GM23338 (cell line): ENCODE data around the gene GRIA1. TPM values are rescaled to one million over a fixed set of nuclear protein-coding genes. Genes with fewer than 3 reads are reported as not detected.

Source experiments
- ATAC-seq: fragments of 200-7000 bp; cut with Tn5 transposase; 3 replicates; pipeline ENCODE4 v1.9.1; 2020
- DNase-seq: peaks from one replicate; pipeline ENCODE4 v3.0.0-alpha.2; 2015; ENCODE audit warnings: low spot score
- H2AFZ ChIP-seq: fragments of 200-600 bp; sonication (generic); 2 replicates; pipeline ENCODE4 v1.8.0; 2016; ENCODE audit warnings: antibody characterized with exemption, mild to moderate bottlenecking, moderate library complexity
- H3F3A ChIP-seq: fragments of 200-600 bp; sonication (generic); replicated peaks from 2 replicates; pipeline ENCODE4 v1.8.0; 2017; ENCODE audit warnings: antibody characterized with exemption, mixed run types, low read depth
- H3K27ac ChIP-seq: fragments of 200-600 bp; sonication (generic); 2 replicates; pipeline ENCODE4 v1.6.1; 2016; ENCODE audit warnings: low read depth
- H3K27me3 ChIP-seq: fragments of 200-600 bp; sonication (generic); 2 replicates; pipeline ENCODE4 v1.8.0; 2016; ENCODE audit warnings: mild to moderate bottlenecking, mixed run types, moderate library complexity; ENCODE audit not compliant: insufficient read depth
- H3K36me3 ChIP-seq: fragments of 200-600 bp; sonication (generic); 2 replicates; pipeline ENCODE4 v1.8.0; 2016; ENCODE audit warnings: mild to moderate bottlenecking; ENCODE audit not compliant: insufficient read depth
- H3K4me1 ChIP-seq: fragments of 200-600 bp; sonication (generic); 2 replicates; pipeline ENCODE4 v1.8.0; 2016; ENCODE audit warnings: mild to moderate bottlenecking, moderate library complexity; ENCODE audit not compliant: insufficient read depth
- H3K4me2 ChIP-seq: fragments of 200-600 bp; sonication (generic); 2 replicates; pipeline ENCODE4 v1.7.1; 2017; ENCODE audit warnings: mixed run types
- H3K4me3 ChIP-seq: fragments of 200-600 bp; sonication (generic); 2 replicates; pipeline ENCODE4 v1.6.1; 2016; ENCODE audit warnings: mixed run types
- H3K79me2 ChIP-seq: fragments of 200-600 bp; sonication (generic); replicated peaks from 2 replicates; pipeline ENCODE4 v1.8.0; 2017; ENCODE audit warnings: mild to moderate bottlenecking; ENCODE audit not compliant: insufficient read depth
- H3K9me2 ChIP-seq: fragments of 200-600 bp; sonication (generic); 2 replicates; pipeline ENCODE4 v1.8.0; 2017; ENCODE audit not compliant: insufficient read depth
- H4K20me1 ChIP-seq: fragments of 200-600 bp; sonication (generic); replicated peaks from 2 replicates; pipeline ENCODE4 v1.8.0; 2017; ENCODE audit warnings: mild to moderate bottlenecking; ENCODE audit not compliant: insufficient read depth
- H3K27ac Mint-ChIP-seq: 2 replicates; pipeline ENCODE4 v1.8.0; 2020; ENCODE audit warnings: inconsistent platforms, mild to moderate bottlenecking, moderate library complexity, mixed read lengths
- H3K27me3 Mint-ChIP-seq: 3 replicates; pipeline ENCODE4 v1.8.0; 2022; ENCODE audit warnings: low read depth, mild to moderate bottlenecking, moderate library complexity, mixed read lengths, inconsistent platforms; ENCODE audit not compliant: insufficient read depth, poor library complexity
- H3K36me3 Mint-ChIP-seq: 3 replicates; pipeline ENCODE4 v1.8.0; 2021; ENCODE audit warnings: low read depth, mild to moderate bottlenecking, inconsistent platforms, moderate library complexity, mixed read lengths
- H3K4me1 Mint-ChIP-seq: 3 replicates; pipeline ENCODE4 v1.8.0; 2020; ENCODE audit warnings: mild to moderate bottlenecking, inconsistent platforms, mixed read lengths
- H3K4me3 Mint-ChIP-seq: 3 replicates; pipeline ENCODE4 v1.8.0; 2021; ENCODE audit warnings: moderate library complexity, mild to moderate bottlenecking, inconsistent platforms, mixed read lengths
- H3K9me3 Mint-ChIP-seq: 3 replicates; pipeline ENCODE4 v1.8.0; 2020; ENCODE audit warnings: moderate library complexity, mild to moderate bottlenecking, inconsistent platforms, mixed read lengths
- CREB1 ChIP-seq: fragments of 250-450 bp; sonication (Bioruptor Pico); IDR thresholded peaks from 2 replicates; pipeline ENCODE4 v1.5.0; 2020; ENCODE audit warnings: low read depth, mild to moderate bottlenecking, moderate library complexity
- CTCF ChIP-seq, 2 experiments: fragments of 200-600 bp in 1 of 2; sonication (generic) in 1 of 2; conservative IDR thresholded peaks; 2 replicates each; pipeline versions ENCODE4 v1.5.1 to v1.6.1; 2016 to 2017; ENCODE audit warnings: antibody characterized with exemption in 2 of 2, low read depth in 2 of 2, mild to moderate bottlenecking in 2 of 2, moderate library complexity in 1 of 2
- ETS1 ChIP-seq: IDR thresholded peaks from 2 replicates; pipeline ENCODE4 v1.6.1; 2016; ENCODE audit warnings: antibody characterized with exemption
- JUNB ChIP-seq: IDR thresholded peaks from one replicate; pipeline ENCODE4 v1.6.1; 2016; ENCODE audit warnings: antibody characterized with exemption; ENCODE audit not compliant: unreplicated experiment
- NANOG ChIP-seq: IDR thresholded peaks from 2 replicates; pipeline ENCODE4 v1.6.1; 2016; ENCODE audit warnings: antibody characterized with exemption, borderline replicate concordance
- POLR2AphosphoS5 ChIP-seq: IDR thresholded peaks from 2 replicates; pipeline ENCODE4 v1.6.1; 2016; ENCODE audit warnings: antibody characterized with exemption, low read depth
- ZNF114 ChIP-seq: fragments of 250-450 bp; sonication (Bioruptor Pico); IDR thresholded peaks from 2 replicates; pipeline ENCODE4 v1.5.0; 2020; ENCODE audit warnings: mild to moderate bottlenecking, moderate library complexity
- polyA plus RNA-seq: library from polyadenylated mRNA; unstranded; fragments of >200 nt; fragmentation: Nextera tagmentation; extraction: Ambion mirVana; gene quantifications from 2 replicates; pipeline ENCODE4 v1.2.1, GENCODE V29; 2016
- total RNA-seq: library from RNA; depleted of rRNA; stranded (reverse); fragments of >200 nt; shearing (Covaris generic); gene quantifications from 2 replicates; pipeline ENCODE4 v1.2.3, GENCODE V29; 2014

The GRIA1 gene
- total and polyA plus RNA-seq, 2 experiments from 2014 or later = 1.0 to 1.7 TPM

- TF ChIP-seq ETS1 = no peak
- TF ChIP-seq ZNF114 (CRISPR knock-in tag) = no peak
Observed at GRCh38 chr5:153794327-153794726, 303.9 kb downstream of the GRIA1 start (continued).

GRCh38 chr5:153796527-153796926, 306.1 kb downstream of the GRIA1 start:
- no peak for ATAC-seq
- H2AFZ ChIP-seq = no peak overlapping the region

GRCh38 chr5:153797484-153797883, 307.0 kb downstream of the GRIA1 start:
- Histone ChIP-seq H3F3A (no peaks in the 10 kb centered on the region), H3K4me1 (no peaks in the 10 kb centered on the region), H3K4me3 (no peak overlapping the region), H3K9me2 (peaks cover 8% of the 10 kb centered on the region; the same call in 1 of the 2 replicates), H3K27me3 (no peaks in the 10 kb centered on the region), H3K79me2 (no peaks in the 10 kb centered on the region), H3K36me3 (no peaks in the 10 kb centered on the region), H3K27ac (no peak overlapping the region), H4K20me1 (no peaks in the 10 kb centered on the region), H2AFZ (no peak overlapping the region), H3K4me2 (no peak overlapping the region)
- no peaks in the 10 kb centered on the region for H3K4me1 Mint-ChIP-seq
- DNase-seq (no peak), ATAC-seq (no peak)
- H3K4me3 Mint-ChIP-seq = no peak overlapping the region
- no peak overlapping the region for H3K27ac Mint-ChIP-seq
- H3K9me3 Mint-ChIP-seq = no peaks in the 10 kb centered on the region; the same call in 2 of the 3 replicates
- peaks cover 6% of the 10 kb centered on the region for H3K27me3 Mint-ChIP-seq
- H3K36me3 Mint-ChIP-seq = no peaks in the 10 kb centered on the region
- TF ChIP-seq JUNB (no peak), NANOG (no peak), ETS1 (no peak), POLR2AphosphoS5 (no peak)

More at GRCh38 chr5:153796527-153796926, 306.1 kb downstream of the GRIA1 start:
- Histone ChIP-seq H3K27me3 (no peaks in the 10 kb centered on the region), H3K79me2 (no peaks in the 10 kb centered on the region), H3K4me3 (no peak overlapping the region), H3K27ac (no peak overlapping the region), H3F3A (no peaks in the 10 kb centered on the region), H3K36me3 (no peaks in the 10 kb centered on the region), H3K4me2 (no peak overlapping the region), H3K9me2 (peaks cover 8% of the 10 kb centered on the region; the same call in 1 of the 2 replicates), H4K20me1 (no peaks in the 10 kb centered on the region), H3K4me1 (no peaks in the 10 kb centered on the region)
- H3K9me3 Mint-ChIP-seq = no peaks in the 10 kb centered on the region; the same call in 2 of the 3 replicates
- TF ChIP-seq NANOG (no peak), ZNF114 (CRISPR knock-in tag) (no peak), CREB1 (CRISPR knock-in tag) (no peak), CTCF (conservative IDR thresholded peaks at IDR 0.05; ENCODE audit: low read depth in 2 of 2) (no peak)
- no peak for DNase-seq
- no peak overlapping the region for H3K27ac Mint-ChIP-seq
- peaks cover 6% of the 10 kb centered on the region for H3K27me3 Mint-ChIP-seq
- no peaks in the 10 kb centered on the region for H3K36me3 Mint-ChIP-seq
- H3K4me1 Mint-ChIP-seq = peaks cover 4% of the 10 kb centered on the region; the same call in 2 of the 3 replicates
- H3K4me3 Mint-ChIP-seq = no peak overlapping the region
